Left ventricle myocardium inferior (tissue), 1 donor: Measurements from ENCODE around the gene RASAL2. TPM values are rescaled to one million over a fixed set of nuclear protein-coding genes. Genes with fewer than 3 reads are reported as not detected.

Experiments
- DNase-seq: peaks from one replicate; pipeline ENCODE4 v3.0.0-alpha.2; 2020
- H3K27ac ChIP-seq: fragments of 200-600 bp; replicated peaks from 2 replicates; pipeline ENCODE4 v1.8.0; 2021
- H3K27me3 ChIP-seq: fragments of 200-600 bp; 2 replicates; pipeline ENCODE4 v1.8.0; 2021; ENCODE audit warnings: low read depth
- H3K36me3 ChIP-seq: fragments of 200-600 bp; 2 replicates; pipeline ENCODE4 v1.8.0; 2021
- H3K4me1 ChIP-seq: fragments of 200-600 bp; 2 replicates; pipeline ENCODE4 v1.8.0; 2021
- H3K4me3 ChIP-seq: fragments of 200-600 bp; 2 replicates; pipeline ENCODE4 v1.8.0; 2021; ENCODE audit warnings: mild to moderate bottlenecking, moderate library complexity
- H3K9me3 ChIP-seq: fragments of 200-600 bp; replicated peaks from 2 replicates; pipeline ENCODE4 v1.8.0; 2021
- CTCF ChIP-seq: fragments of 200-600 bp; IDR thresholded peaks from 2 replicates; pipeline ENCODE4 v1.8.0; 2021; ENCODE audit warnings: antibody characterized with exemption, mild to moderate bottlenecking, borderline replicate concordance
- intact Hi-C: fragments of 100-400 bp; cut with micrococcal nuclease; formaldehyde crosslinking; loops from one replicate; pipeline ENCODE4 v1.11.0; 2022
- total RNA-seq: library from RNA; stranded (reverse); fragmentation: NEBNext Ultra II Directional; extraction: Animal tissue kit (Norgen Biotek cat#: 25700); gene quantifications from one replicate; pipeline ENCODE4 v1.2.1, GENCODE V29; 2021
- donor health status: DM: no; HTN: yes; CAD: no; lungs with severe emphysema.

Gene RASAL2
- total RNA-seq, 1 donor from 2014 or later = 28.3 TPM

- H3K36me3 ChIP-seq = no peaks in the 10 kb centered on the region
- intact Hi-C loops = loop anchor here (10.0 kb wide), 1 partner anchor 474 kb away; no protein-coding TSS in a partner anchor
- DNase-seq = no peak
- peaks cover 9% of the 10 kb centered on the region for H3K4me1 ChIP-seq
- no peaks in the 10 kb centered on the region for H3K9me3 ChIP-seq
- no peak for TF ChIP-seq CTCF
- H3K4me3 ChIP-seq = no peak overlapping the region
- no peaks in the 10 kb centered on the region for H3K27me3 ChIP-seq
- H3K27ac ChIP-seq = no peak overlapping the region
Observed at GRCh38 chr1:178530502-178530901, 436.6 kb downstream of the RASAL2 start.

- Histone ChIP-seq H3K36me3 (no peaks in the 10 kb centered on the region), H3K27me3 (no peaks in the 10 kb centered on the region), H3K9me3 (no peaks in the 10 kb centered on the region), H3K27ac (peak overlapping the region; percentile 36), H3K4me3 (no peak overlapping the region), H3K4me1 (peaks cover 20% of the 10 kb centered on the region)
- intact Hi-C loops = loop anchor here (10.0 kb wide), 1 partner anchor 473 kb away; no protein-coding TSS in a partner anchor
- no peak for DNase-seq
- no peak for TF ChIP-seq CTCF
Observed at GRCh38 chr1:178531887-178532286, 438.0 kb downstream of the RASAL2 start.

GRCh38 chr1:178532392-178532791, 438.5 kb downstream of the RASAL2 start:
- peak; percentile 89 for TF ChIP-seq CTCF
- H3K27me3 ChIP-seq = no peaks in the 10 kb centered on the region
- intact Hi-C loops = loop anchor here (10.0 kb wide), 1 partner anchor 472 kb away; no protein-coding TSS in a partner anchor
- no peak overlapping the region for H3K4me3 ChIP-seq
- H3K36me3 ChIP-seq = no peaks in the 10 kb centered on the region
- peaks cover 25% of the 10 kb centered on the region for H3K4me1 ChIP-seq
- H3K27ac ChIP-seq = peak overlapping the region; percentile 36
- no peaks in the 10 kb centered on the region for H3K9me3 ChIP-seq
- DNase-seq = peak; percentile 87

- H3K36me3 ChIP-seq = no peaks in the 10 kb centered on the region
- no peaks in the 10 kb centered on the region for H3K9me3 ChIP-seq
- no peak for DNase-seq
- H3K4me3 ChIP-seq = no peak overlapping the region
- no peak for TF ChIP-seq CTCF
- no peaks in the 10 kb centered on the region for H3K27me3 ChIP-seq
- intact Hi-C loops = loop anchor here (10.0 kb wide), 1 partner anchor 471 kb away; no protein-coding TSS in a partner anchor
- H3K4me1 ChIP-seq = peaks cover 34% of the 10 kb centered on the region
- H3K27ac ChIP-seq = no peak overlapping the region
Observed at GRCh38 chr1:178533121-178533946, 439.4 kb downstream of the RASAL2 start.

Other genes with a start within 250 kb of the RASAL2 start
- 1.9 TPM for gene SEC16B, start 124.0 kb upstream of the RASAL2 start, total RNA-seq